ENCODE results near the gene PAXIP1. TPM values are rescaled to one million over a fixed set of nuclear protein-coding genes. Genes with fewer than 3 reads are reported as not detected.

Gene PAXIP1
- total RNA-seq, 4 donors from 2014 or later = 13.5 to 29.6 (median 19.4) TPM

- peak overlapping the region; percentile 52 for H3K27ac ChIP-seq
- TF ChIP-seq EP300 (IDR thresholded peaks at IDR 0.05) (no peak), POLR2AphosphoS5 (IDR thresholded peaks at IDR 0.05) (no peak), POLR2A (IDR thresholded peaks at IDR 0.05) (no peak), CTCF (IDR thresholded peaks at IDR 0.05) (no peak)
Measured at GRCh38 chr7:155001756-155002410, 1.0 kb downstream of the PAXIP1 start.

GRCh38 chr7:155000795-155001194, 2.1 kb downstream of the PAXIP1 start:
- no peak overlapping the region for H3K4me3 ChIP-seq
- peaks cover 21% of the 10 kb centered on the region for H3K4me1 ChIP-seq
- no peak overlapping the region for H3K27ac ChIP-seq
- DNase-seq (ENCODE audit: low spot score in 2 of 2) = no peak
- no peaks in the 10 kb centered on the region for H3K27me3 ChIP-seq
- H3K36me3 ChIP-seq = peaks cover 18% of the 10 kb centered on the region
- H3K9me3 ChIP-seq = no peaks in the 10 kb centered on the region
- TF ChIP-seq POLR2AphosphoS5 (IDR thresholded peaks at IDR 0.05) = no peak
- no peak for TF ChIP-seq CTCF (IDR thresholded peaks at IDR 0.05)
- no peak for TF ChIP-seq EP300 (IDR thresholded peaks at IDR 0.05)
- TF ChIP-seq POLR2A (IDR thresholded peaks at IDR 0.05) = no peak
- 74% methylated on average over 2 of the region's 2 CpGs for WGBS

More at GRCh38 chr7:155001756-155002410, 1.0 kb downstream of the PAXIP1 start:
- peak overlapping the region; percentile 82 for H3K4me3 ChIP-seq
- H3K36me3 ChIP-seq = peaks cover 12% of the 10 kb centered on the region
- WGBS = 22% methylated on average over 12 of the region's 24 CpGs
- no peak for DNase-seq (ENCODE audit: low spot score in 2 of 2)
- H3K9me3 ChIP-seq = no peaks in the 10 kb centered on the region
- H3K27me3 ChIP-seq = no peaks in the 10 kb centered on the region
- peaks cover 21% of the 10 kb centered on the region for H3K4me1 ChIP-seq

GRCh38 chr7:154998481-154998880, 4.4 kb downstream of the PAXIP1 start:
- Histone ChIP-seq H3K9me3 (no peaks in the 10 kb centered on the region), H3K36me3 (peaks cover 27% of the 10 kb centered on the region), H3K27ac (no peak overlapping the region), H3K4me3 (no peak overlapping the region), H3K4me1 (peaks cover 6% of the 10 kb centered on the region), H3K27me3 (no peaks in the 10 kb centered on the region)
- no peak for DNase-seq (ENCODE audit: low spot score in 2 of 2)
- TF ChIP-seq EP300 (IDR thresholded peaks at IDR 0.05) = no peak
- no peak for TF ChIP-seq CTCF (IDR thresholded peaks at IDR 0.05)
- no peak for TF ChIP-seq POLR2AphosphoS5 (IDR thresholded peaks at IDR 0.05)
- TF ChIP-seq POLR2A (IDR thresholded peaks at IDR 0.05) = no peak
- over 99% methylated on average over 3 of the region's 3 CpGs for WGBS

GRCh38 chr7:154997840-154998370, 5.0 kb downstream of the PAXIP1 start:
- 68% methylated on average over 10 of the region's 10 CpGs for WGBS
- TF ChIP-seq POLR2AphosphoS5 (IDR thresholded peaks at IDR 0.05) (no peak), EP300 (IDR thresholded peaks at IDR 0.05) (no peak), POLR2A (IDR thresholded peaks at IDR 0.05) (no peak), CTCF (IDR thresholded peaks at IDR 0.05) (no peak)
- peaks cover 6% of the 10 kb centered on the region for H3K4me1 ChIP-seq
- H3K27ac ChIP-seq = no peak overlapping the region
- DNase-seq (ENCODE audit: low spot score in 2 of 2) = no peak
- H3K9me3 ChIP-seq = no peaks in the 10 kb centered on the region
- no peak overlapping the region for H3K4me3 ChIP-seq
- no peaks in the 10 kb centered on the region for H3K27me3 ChIP-seq
- peaks cover 29% of the 10 kb centered on the region for H3K36me3 ChIP-seq

GRCh38 chr7:154996756-154997155, 6.2 kb downstream of the PAXIP1 start:
- Histone ChIP-seq H3K36me3 (peaks cover 37% of the 10 kb centered on the region), H3K4me3 (no peak overlapping the region), H3K27me3 (no peaks in the 10 kb centered on the region), H3K4me1 (peaks cover under 1% of the 10 kb centered on the region), H3K27ac (no peak overlapping the region), H3K9me3 (no peaks in the 10 kb centered on the region)
- DNase-seq (ENCODE audit: low spot score in 2 of 2) = no peak
- TF ChIP-seq EP300 (IDR thresholded peaks at IDR 0.05) = no peak
- no peak for TF ChIP-seq POLR2AphosphoS5 (IDR thresholded peaks at IDR 0.05)
- no peak for TF ChIP-seq CTCF (IDR thresholded peaks at IDR 0.05)
- no peak for TF ChIP-seq POLR2A (IDR thresholded peaks at IDR 0.05)
- WGBS = 73% methylated on average over 4 of the region's 4 CpGs

All from suprapubic skin (tissue), 4 donors.